ENCODE data around the gene IRGC. TPM values are rescaled to one million over a fixed set of nuclear protein-coding genes. Genes with fewer than 3 reads are reported as not detected.

Gene IRGC
- total and polyA plus RNA-seq, 2 experiments from 2014 or later, result not detected

- Histone ChIP-seq H3K79me2 (ENCODE audit: insufficient read depth) (no peaks in the 10 kb centered on the region), H3K4me1 (ENCODE audit: insufficient read depth) (no peaks in the 10 kb centered on the region), H3K9ac (no peak overlapping the region), H3K9me2 (ENCODE audit: insufficient read depth) (no peaks in the 10 kb centered on the region), H3K27ac (no peak overlapping the region), H3K36me3 (ENCODE audit: low read depth) (no peaks in the 10 kb centered on the region), H3K4me2 (ENCODE audit: unreplicated experiment) (no peak overlapping the region), H3F3A (ENCODE audit: insufficient read depth) (no peaks in the 10 kb centered on the region), H2AFZ (no peak overlapping the region), H3K9me3 (ENCODE audit: low read depth) (no peaks in the 10 kb centered on the region), H3K4me3 (no peak overlapping the region), H3K27me3 (replicated peaks; ENCODE audit: insufficient read depth) (no peaks in the 10 kb centered on the region), H4K20me1 (ENCODE audit: insufficient read depth) (no peaks in the 10 kb centered on the region)
- no peak for DNase-seq
- in situ Hi-C loops (cut with MboI), result no loop called here
- WGBS, 2 experiments (ENCODE audit: low coverage in 1 of 2, low lambda C conversion rate in 2 of 2, missing lambda C conversion rate in 2 of 2), result 55 to 61% methylated on average over 11 of the region's 11 CpGs
- TF ChIP-seq EZH2 (IDR thresholded peaks at IDR 0.05; ENCODE audit: insufficient read depth, poor library complexity, severe bottlenecking) (no peak), EZH2phosphoT487 (IDR thresholded peaks at IDR 0.05; ENCODE audit: insufficient read depth, low read depth) (no peak)
Observed at GRCh38 chr19:43682824-43683661, 32.8 kb upstream of the IRGC start.

- WGBS, 2 experiments (ENCODE audit: low coverage in 1 of 2, low lambda C conversion rate in 2 of 2, missing lambda C conversion rate in 2 of 2), result 59 to 83% methylated on average over 2 of the region's 2 CpGs
- Histone ChIP-seq H2AFZ (no peak overlapping the region), H3K27me3 (replicated peaks; ENCODE audit: insufficient read depth) (no peaks in the 10 kb centered on the region), H3K36me3 (ENCODE audit: low read depth) (no peaks in the 10 kb centered on the region), H3K4me1 (ENCODE audit: insufficient read depth) (no peaks in the 10 kb centered on the region), H3F3A (ENCODE audit: insufficient read depth) (no peaks in the 10 kb centered on the region), H3K4me2 (ENCODE audit: unreplicated experiment) (no peak overlapping the region), H3K27ac (no peak overlapping the region), H3K9me2 (ENCODE audit: insufficient read depth) (no peaks in the 10 kb centered on the region), H3K4me3 (no peak overlapping the region), H3K79me2 (ENCODE audit: insufficient read depth) (no peaks in the 10 kb centered on the region), H3K9ac (no peak overlapping the region), H4K20me1 (ENCODE audit: insufficient read depth) (no peaks in the 10 kb centered on the region), H3K9me3 (ENCODE audit: low read depth) (no peaks in the 10 kb centered on the region)
- no peak for DNase-seq
- TF ChIP-seq EZH2 (IDR thresholded peaks at IDR 0.05; ENCODE audit: insufficient read depth, poor library complexity, severe bottlenecking) (no peak), EZH2phosphoT487 (IDR thresholded peaks at IDR 0.05; ENCODE audit: insufficient read depth, low read depth) (no peak)
- in situ Hi-C loops (cut with MboI), result no loop called here
Observed at GRCh38 chr19:43683905-43684304, 32.0 kb upstream of the IRGC start.

DNA sequence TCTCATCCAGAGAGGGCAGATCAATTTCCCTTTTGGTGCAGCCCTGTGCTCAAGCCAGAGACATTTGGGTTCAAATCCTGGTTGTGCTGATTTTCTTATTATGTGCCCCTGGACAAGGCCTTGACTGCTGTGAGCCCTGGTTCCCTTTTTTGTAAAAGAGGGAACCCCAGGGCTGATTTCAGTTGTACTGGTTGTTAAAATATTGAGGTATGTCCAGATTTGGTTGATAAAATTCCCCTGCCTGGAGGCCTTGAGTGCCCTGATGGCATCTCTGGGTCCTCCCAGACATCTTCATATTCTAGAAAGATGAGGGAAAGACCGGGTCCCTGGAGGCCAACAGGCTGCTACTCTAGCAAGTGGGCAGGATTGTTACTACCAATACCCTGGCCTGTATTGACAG is 31.6 kb upstream of the IRGC start:
- no peak overlapping the region for H3K27ac ChIP-seq
- no peak overlapping the region for H3K4me3 ChIP-seq
- 82 to 92% methylated on average over 1 of the region's 1 CpG for WGBS, 2 experiments (ENCODE audit: low coverage in 1 of 2, low lambda C conversion rate in 2 of 2, missing lambda C conversion rate in 2 of 2)
- no peaks in the 10 kb centered on the region for H3K27me3 ChIP-seq (replicated peaks; ENCODE audit: insufficient read depth)
- H4K20me1 ChIP-seq (ENCODE audit: insufficient read depth), result no peaks in the 10 kb centered on the region
- DNase-seq, result no peak
- in situ Hi-C loops (cut with MboI), result no loop called here
- H3F3A ChIP-seq (ENCODE audit: insufficient read depth), result no peaks in the 10 kb centered on the region
- no peak for TF ChIP-seq EZH2 (IDR thresholded peaks at IDR 0.05; ENCODE audit: insufficient read depth, poor library complexity, severe bottlenecking)
- no peak for TF ChIP-seq EZH2phosphoT487 (IDR thresholded peaks at IDR 0.05; ENCODE audit: insufficient read depth, low read depth)
- H3K9me2 ChIP-seq (ENCODE audit: insufficient read depth), result no peaks in the 10 kb centered on the region
- no peak overlapping the region for H3K9ac ChIP-seq
- no peaks in the 10 kb centered on the region for H3K9me3 ChIP-seq (ENCODE audit: low read depth)
- no peak overlapping the region for H2AFZ ChIP-seq
- H3K4me2 ChIP-seq (ENCODE audit: unreplicated experiment), result no peak overlapping the region
- no peaks in the 10 kb centered on the region for H3K4me1 ChIP-seq (ENCODE audit: insufficient read depth)
- H3K79me2 ChIP-seq (ENCODE audit: insufficient read depth), result no peaks in the 10 kb centered on the region
- no peaks in the 10 kb centered on the region for H3K36me3 ChIP-seq (ENCODE audit: low read depth)

DNA sequence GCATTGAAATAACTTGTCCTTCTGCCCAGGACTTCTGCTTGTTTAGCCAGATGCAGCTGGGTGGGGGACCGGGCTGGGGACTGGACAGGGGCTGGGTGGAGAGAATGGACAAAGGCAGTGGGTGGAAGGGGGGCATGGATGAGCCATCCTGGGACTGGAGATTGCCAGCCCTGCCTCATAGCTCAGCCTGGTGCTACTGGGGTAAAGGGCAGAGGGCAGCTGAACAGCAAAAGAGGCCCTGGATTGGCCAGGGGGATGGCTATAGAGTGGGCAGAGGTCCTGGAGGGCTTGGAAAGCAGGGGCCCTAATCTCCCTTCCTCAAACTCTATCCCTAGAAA is 28.2 kb upstream of the IRGC start:
- no peak for DNase-seq
- no peak overlapping the region for H3K4me3 ChIP-seq
- no peaks in the 10 kb centered on the region for H3K9me3 ChIP-seq (ENCODE audit: low read depth)
- H3K27ac ChIP-seq, result no peak overlapping the region
- H3F3A ChIP-seq (ENCODE audit: insufficient read depth), result no peaks in the 10 kb centered on the region
- no peaks in the 10 kb centered on the region for H4K20me1 ChIP-seq (ENCODE audit: insufficient read depth)
- H3K9me2 ChIP-seq (ENCODE audit: insufficient read depth), result no peaks in the 10 kb centered on the region
- no peak overlapping the region for H2AFZ ChIP-seq
- no peaks in the 10 kb centered on the region for H3K79me2 ChIP-seq (ENCODE audit: insufficient read depth)
- no peaks in the 10 kb centered on the region for H3K27me3 ChIP-seq (replicated peaks; ENCODE audit: insufficient read depth)
- in situ Hi-C loops (cut with MboI), result no loop called here
- no peaks in the 10 kb centered on the region for H3K36me3 ChIP-seq (ENCODE audit: low read depth)
- H3K4me2 ChIP-seq (ENCODE audit: unreplicated experiment), result no peak overlapping the region
- no peaks in the 10 kb centered on the region for H3K4me1 ChIP-seq (ENCODE audit: insufficient read depth)
- no peak for TF ChIP-seq EZH2phosphoT487 (IDR thresholded peaks at IDR 0.05; ENCODE audit: insufficient read depth, low read depth)
- no peak for TF ChIP-seq EZH2 (IDR thresholded peaks at IDR 0.05; ENCODE audit: insufficient read depth, poor library complexity, severe bottlenecking)
- WGBS, 2 experiments (ENCODE audit: low coverage in 1 of 2, low lambda C conversion rate in 2 of 2, missing lambda C conversion rate in 2 of 2), result 43 to 52% methylated on average over 1 of the region's 1 CpG
- H3K9ac ChIP-seq, result no peak overlapping the region
